ENCODE results near the gene PPOX. TPM values are rescaled to one million over a fixed set of nuclear protein-coding genes. Genes with fewer than 3 reads are reported as not detected.

PPOX gene
- total and polyA plus RNA-seq, 2 experiments from 2014 or later = 26.5 to 39.6 TPM

- Mint-ChIP-seq H3K27ac (no peak overlapping the region), H3K27me3 (ENCODE audit: insufficient read depth, low read depth, poor library complexity) (peaks cover 8% of the 10 kb centered on the region), H3K4me1 (peaks cover 14% of the 10 kb centered on the region), H3K36me3 (ENCODE audit: low read depth) (peaks cover 8% of the 10 kb centered on the region; the same call in 2 of the 3 replicates), H3K4me3 (no peak overlapping the region), H3K9me3 (no peaks in the 10 kb centered on the region)
- Histone ChIP-seq H3K36me3 (ENCODE audit: insufficient read depth) (no peaks in the 10 kb centered on the region), H3K27ac (ENCODE audit: low read depth) (no peak overlapping the region), H4K20me1 (replicated peaks; ENCODE audit: insufficient read depth) (no peaks in the 10 kb centered on the region), H2AFZ (no peak overlapping the region), H3K79me2 (replicated peaks; ENCODE audit: insufficient read depth) (no peaks in the 10 kb centered on the region), H3K4me2 (no peak overlapping the region), H3K27me3 (ENCODE audit: insufficient read depth) (no peaks in the 10 kb centered on the region), H3K4me3 (no peak overlapping the region), H3K4me1 (ENCODE audit: insufficient read depth) (peaks cover 2% of the 10 kb centered on the region; the same call in 1 of the 2 replicates), H3K9me2 (ENCODE audit: insufficient read depth) (no peaks in the 10 kb centered on the region), H3F3A (replicated peaks; ENCODE audit: low read depth) (0 out of 2 replicates have a peak, but pooled peaks cover 3% of the 10 kb centered on the region)
- DNase-seq (ENCODE audit: low spot score) (no peak), ATAC-seq (no peak)
- TF ChIP-seq ZNF462 (CRISPR knock-in tag; IDR thresholded peaks at IDR 0.05) (no peak), NANOG (IDR thresholded peaks at IDR 0.05; ENCODE audit: borderline replicate concordance) (no peak), ETS1 (IDR thresholded peaks at IDR 0.05) (no peak), JUNB (IDR thresholded peaks at IDR 0.05; ENCODE audit: unreplicated experiment) (no peak), ZNF114 (CRISPR knock-in tag; IDR thresholded peaks at IDR 0.05) (no peak)
Observed at GRCh38 chr1:161188381-161188780, 22.2 kb downstream of the PPOX start.

- peaks cover 11% of the 10 kb centered on the region; the same call in 2 of the 3 replicates for H3K36me3 Mint-ChIP-seq (ENCODE audit: low read depth)
- ATAC-seq = no peak
- TF ChIP-seq ZNF331 (CRISPR knock-in tag; IDR thresholded peaks at IDR 0.05; ENCODE audit: low read depth) = no peak
- no peak for TF ChIP-seq REST (IDR thresholded peaks at IDR 0.05; ENCODE audit: unreplicated experiment)
- no peak for TF ChIP-seq JUNB (IDR thresholded peaks at IDR 0.05; ENCODE audit: unreplicated experiment)
- no peak for TF ChIP-seq EZH2 (IDR thresholded peaks at IDR 0.05; ENCODE audit: low read depth, unreplicated experiment)
- no peak for TF ChIP-seq EZH2phosphoT487 (IDR thresholded peaks at IDR 0.05; ENCODE audit: unreplicated experiment)
Observed at GRCh38 chr1:161189036-161189435, 22.8 kb downstream of the PPOX start.

More at GRCh38 chr1:161189036-161189435, 22.8 kb downstream of the PPOX start:
- H3F3A ChIP-seq (replicated peaks; ENCODE audit: low read depth) = 0 out of 2 replicates have a peak, but pooled peaks cover 3% of the 10 kb centered on the region
- peaks cover 2% of the 10 kb centered on the region; the same call in 1 of the 2 replicates for H3K4me1 ChIP-seq (ENCODE audit: insufficient read depth)
- Mint-ChIP-seq H3K27me3 (ENCODE audit: insufficient read depth, low read depth, poor library complexity) (peaks cover 5% of the 10 kb centered on the region), H3K4me1 (peaks cover 14% of the 10 kb centered on the region), H3K9me3 (no peaks in the 10 kb centered on the region), H3K4me3 (no peak overlapping the region), H3K27ac (no peak overlapping the region)
- H2AFZ ChIP-seq = no peak overlapping the region
- H3K4me2 ChIP-seq = no peak overlapping the region
- DNase-seq (ENCODE audit: low spot score) = no peak
- H3K79me2 ChIP-seq (replicated peaks; ENCODE audit: insufficient read depth) = no peaks in the 10 kb centered on the region
- no peaks in the 10 kb centered on the region for H3K27me3 ChIP-seq (ENCODE audit: insufficient read depth)
- no peaks in the 10 kb centered on the region for H3K36me3 ChIP-seq (ENCODE audit: insufficient read depth)
- H3K4me3 ChIP-seq = no peak overlapping the region
- H4K20me1 ChIP-seq (replicated peaks; ENCODE audit: insufficient read depth) = no peaks in the 10 kb centered on the region
- no peaks in the 10 kb centered on the region for H3K9me2 ChIP-seq (ENCODE audit: insufficient read depth)
- H3K27ac ChIP-seq (ENCODE audit: low read depth) = no peak overlapping the region
